ENCODE results near the gene MBP.

MBP gene

DNA sequence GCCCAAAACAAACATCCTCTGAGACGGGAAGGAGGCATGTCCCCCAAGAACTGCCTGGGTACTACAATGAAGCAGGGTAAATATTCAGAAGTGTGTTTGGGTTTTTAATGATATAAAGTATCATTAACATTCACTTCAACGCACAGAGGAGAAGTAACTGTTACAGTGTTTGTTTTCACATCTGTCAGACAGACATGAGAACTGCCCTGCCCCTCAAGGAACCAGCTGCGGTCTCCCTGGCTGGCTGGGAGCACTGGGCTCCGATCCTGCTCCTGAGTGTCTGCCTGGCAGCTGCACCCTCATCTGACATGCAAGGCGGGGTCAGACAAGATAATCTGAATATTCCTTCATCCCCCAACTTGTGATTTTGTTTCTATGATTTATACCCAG, 75.6 kb downstream of the MBP start:
- TF ChIP-seq, protein P1, sequence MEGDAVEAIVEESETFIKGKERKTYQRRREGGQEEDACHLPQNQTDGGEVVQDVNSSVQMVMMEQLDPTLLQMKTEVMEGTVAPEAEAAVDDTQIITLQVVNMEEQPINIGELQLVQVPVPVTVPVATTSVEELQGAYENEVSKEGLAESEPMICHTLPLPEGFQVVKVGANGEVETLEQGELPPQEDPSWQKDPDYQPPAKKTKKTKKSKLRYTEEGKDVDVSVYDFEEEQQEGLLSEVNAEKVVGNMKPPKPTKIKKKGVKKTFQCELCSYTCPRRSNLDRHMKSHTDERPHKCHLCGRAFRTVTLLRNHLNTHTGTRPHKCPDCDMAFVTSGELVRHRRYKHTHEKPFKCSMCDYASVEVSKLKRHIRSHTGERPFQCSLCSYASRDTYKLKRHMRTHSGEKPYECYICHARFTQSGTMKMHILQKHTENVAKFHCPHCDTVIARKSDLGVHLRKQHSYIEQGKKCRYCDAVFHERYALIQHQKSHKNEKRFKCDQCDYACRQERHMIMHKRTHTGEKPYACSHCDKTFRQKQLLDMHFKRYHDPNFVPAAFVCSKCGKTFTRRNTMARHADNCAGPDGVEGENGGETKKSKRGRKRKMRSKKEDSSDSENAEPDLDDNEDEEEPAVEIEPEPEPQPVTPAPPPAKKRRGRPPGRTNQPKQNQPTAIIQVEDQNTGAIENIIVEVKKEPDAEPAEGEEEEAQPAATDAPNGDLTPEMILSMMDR (IDR thresholded peaks at IDR 0.05), result no peak
- Histone ChIP-seq H3K36me3 (peaks cover 0 to 9% (median 0%) of the 10 kb centered on the region in 3 donors), H3K9me3 (no peaks in the 10 kb centered on the region), H3K27me3 (no peaks in the 10 kb centered on the region), H3K27ac (peak overlapping the region; percentile 48 to 64), H3K4me3 (no peak overlapping the region), H3K4me1 (peaks cover 0 to 44% (median 11%) of the 10 kb centered on the region in 4 donors)
- intact Hi-C loops (cut with DNase I; ENCODE audit: low total_unique reads), result no loop called here
- peak in 1 of 2 donors; percentile 58 for DNase-seq

DNA sequence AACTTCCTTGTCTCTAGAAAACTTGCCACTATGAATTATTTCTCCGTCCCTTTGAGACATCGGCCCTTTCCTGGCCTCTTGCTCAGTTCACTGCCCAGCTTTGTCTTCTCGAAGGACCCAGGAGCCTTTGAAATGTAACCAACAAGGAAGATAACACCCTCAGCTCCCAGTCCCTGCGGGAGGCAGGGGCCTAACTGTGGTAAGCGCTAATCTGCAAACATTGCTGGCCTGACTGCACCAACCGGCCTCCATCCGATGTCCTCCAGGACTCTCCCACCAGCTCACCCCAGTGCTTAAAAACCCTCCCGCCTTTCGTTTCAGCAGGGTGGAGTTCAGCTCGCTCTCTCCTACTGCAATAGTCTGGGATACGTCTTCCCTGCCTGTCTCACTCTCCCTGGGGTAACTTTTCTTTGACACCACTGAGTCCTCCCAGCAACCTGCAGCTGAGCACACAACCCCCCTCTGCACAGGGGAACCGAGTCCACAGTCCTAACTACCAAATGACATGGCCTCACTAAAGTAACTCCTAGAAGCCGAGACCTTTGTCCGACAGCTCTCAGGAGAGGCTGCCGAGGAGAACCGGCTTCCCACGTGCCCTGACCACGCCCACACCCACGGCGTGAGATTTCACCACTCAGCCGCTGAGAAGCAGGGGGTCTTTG, 76.1 kb downstream of the MBP start:
- Histone ChIP-seq H3K27ac (peak overlapping the region; percentile 48 to 64), H3K9me3 (no peaks in the 10 kb centered on the region), H3K4me1 (peaks cover 0 to 44% (median 11%) of the 10 kb centered on the region in 4 donors), H3K36me3 (peaks cover 0 to 7% (median 0%) of the 10 kb centered on the region in 3 donors), H3K27me3 (no peaks in the 10 kb centered on the region), H3K4me3 (no peak overlapping the region)
- TF ChIP-seq, protein P1 (IDR thresholded peaks at IDR 0.05), result no peak
- intact Hi-C loops (cut with DNase I; ENCODE audit: low total_unique reads), result no loop called here
- DNase-seq, result peak in 1 of 2 donors; percentile 74

DNA sequence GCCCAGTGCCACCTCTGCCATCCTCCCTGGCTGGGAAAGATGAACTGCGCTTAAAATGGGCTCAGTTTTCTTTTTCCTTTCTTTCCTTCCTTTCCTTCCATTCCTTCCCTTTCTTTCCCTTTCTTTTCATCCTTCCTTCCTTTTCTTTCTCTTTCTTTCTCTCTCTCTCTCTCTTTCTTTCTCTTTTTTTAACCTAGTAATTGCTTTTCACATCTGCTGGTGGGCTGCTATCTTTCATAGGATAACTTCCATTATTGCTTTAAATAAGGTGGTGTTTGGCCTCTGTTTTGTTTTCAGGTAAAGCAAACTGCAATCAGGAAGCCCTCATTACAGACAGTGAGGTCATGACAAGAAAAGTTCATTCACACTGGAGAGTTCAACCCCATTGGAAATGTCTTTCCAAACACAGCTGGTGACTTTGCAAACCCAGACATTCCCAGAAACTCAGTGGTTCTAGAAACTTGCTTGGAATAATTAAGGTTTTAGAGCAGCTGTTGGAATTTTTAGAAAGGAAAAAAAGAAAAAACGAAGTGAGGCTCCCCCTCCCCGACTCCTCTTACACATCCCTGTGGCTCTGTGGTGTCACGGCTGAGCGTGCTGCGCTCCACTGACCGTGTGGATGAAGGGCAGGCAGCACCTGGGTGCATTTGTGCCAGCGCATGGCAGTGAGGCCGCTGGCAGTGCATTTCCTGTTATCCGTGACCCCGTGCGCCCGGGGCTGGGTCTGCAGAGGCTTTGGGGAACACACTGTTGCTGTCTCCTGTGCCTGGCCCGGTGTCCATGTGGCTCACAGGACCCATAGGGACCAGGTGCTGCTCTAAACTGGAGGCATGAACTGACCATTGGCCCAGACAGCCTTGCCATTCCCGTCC, 76.9 kb downstream of the MBP start:
- DNase-seq, result peak in 1 of 2 donors; percentile 67
- Histone ChIP-seq H3K4me1 (peaks cover 0 to 47% (median 11%) of the 10 kb centered on the region in 4 donors), H3K36me3 (peaks cover 0 to 7% (median 0%) of the 10 kb centered on the region in 3 donors), H3K27me3 (no peaks in the 10 kb centered on the region), H3K4me3 (no peak overlapping the region), H3K9me3 (no peaks in the 10 kb centered on the region), H3K27ac (peak overlapping the region; percentile 48 to 64)
- intact Hi-C loops (cut with DNase I; ENCODE audit: low total_unique reads), result no loop called here
- TF ChIP-seq, protein P1 (IDR thresholded peaks at IDR 0.05), result no peak

DNA sequence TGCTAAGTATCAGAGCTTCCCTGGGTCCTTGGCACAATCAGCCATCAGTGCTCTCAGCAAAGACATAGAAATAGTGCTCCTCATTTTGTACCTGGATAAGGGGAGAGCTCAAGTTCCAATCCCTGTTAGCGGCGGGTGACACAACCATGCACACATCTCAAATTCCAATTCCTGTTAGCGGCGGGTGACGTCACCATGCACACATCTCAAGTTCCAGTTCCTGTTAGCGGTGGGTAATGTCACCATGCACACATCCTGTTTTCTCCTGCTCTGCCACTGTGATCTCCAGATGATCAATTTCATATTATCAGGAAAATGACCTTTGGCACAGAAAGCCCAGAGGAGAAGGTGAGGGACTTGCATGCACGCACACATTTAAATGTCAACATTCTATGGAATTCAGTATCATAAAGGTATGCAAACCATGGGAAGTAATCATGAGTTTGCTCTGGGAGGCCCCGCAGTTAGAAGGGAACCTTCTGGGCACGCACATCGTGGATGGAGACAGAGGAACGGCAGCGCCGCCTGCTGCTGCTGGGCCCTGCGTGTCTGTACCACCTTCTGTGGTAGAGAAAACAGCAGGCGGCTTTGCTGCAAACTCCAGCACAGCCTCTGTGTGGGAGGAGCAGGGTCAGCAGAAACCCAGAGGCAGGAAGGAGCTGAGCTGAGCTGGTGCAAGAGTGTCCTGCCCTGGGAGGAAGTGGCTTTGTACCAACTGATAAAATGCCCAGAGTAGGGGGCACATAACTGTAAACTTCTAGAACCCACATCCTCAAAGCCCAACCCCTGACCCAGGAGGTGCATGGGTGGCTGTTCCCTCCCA, 77.8 kb downstream of the MBP start:
- Histone ChIP-seq H3K4me3 (no peak overlapping the region), H3K36me3 (peaks cover 0 to 7% (median 0%) of the 10 kb centered on the region in 3 donors), H3K4me1 (peaks cover 0 to 55% (median 11%) of the 10 kb centered on the region in 4 donors), H3K9me3 (no peaks in the 10 kb centered on the region), H3K27me3 (no peaks in the 10 kb centered on the region), H3K27ac (peak overlapping the region; percentile 48 to 64)
- TF ChIP-seq, protein P1 (IDR thresholded peaks at IDR 0.05), result peak; percentile 42 to 44
- intact Hi-C loops (cut with DNase I; ENCODE audit: low total_unique reads), result no loop called here
- peak; percentile 81 to 87 for DNase-seq

DNA sequence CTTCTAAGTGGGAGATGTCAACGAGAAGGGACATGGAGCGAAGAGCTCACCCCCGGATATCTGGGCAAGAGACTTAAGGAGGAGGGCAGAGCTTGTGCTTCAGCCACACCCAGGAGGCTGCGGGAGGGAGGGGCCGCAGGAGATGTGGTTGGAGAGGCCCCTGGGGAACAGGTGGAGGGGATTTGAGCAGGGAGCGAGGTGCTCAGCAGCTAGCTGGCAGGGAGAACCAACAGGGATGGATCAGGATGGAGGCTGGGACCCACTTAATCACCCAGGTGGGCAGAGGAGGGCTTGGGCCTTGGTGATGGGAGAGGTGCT, 78.3 kb downstream of the MBP start:
- peaks cover 0 to 7% (median 0%) of the 10 kb centered on the region in 3 donors for H3K36me3 ChIP-seq
- H3K4me3 ChIP-seq, result no peak overlapping the region
- TF ChIP-seq, protein P1 (IDR thresholded peaks at IDR 0.05), result no peak
- no peak for DNase-seq
- H3K27me3 ChIP-seq, result no peaks in the 10 kb centered on the region
- H3K27ac ChIP-seq, result peak overlapping the region; percentile 21 to 30
- H3K4me1 ChIP-seq, result peaks cover 0 to 58% (median 11%) of the 10 kb centered on the region in 4 donors
- intact Hi-C loops (cut with DNase I; ENCODE audit: low total_unique reads), result no loop called here
- no peaks in the 10 kb centered on the region for H3K9me3 ChIP-seq
